GM19455 (cell line): ENCODE results near the gene RNF227.

ENCODE experiments used
- ATAC-seq: cut with Tn5 transposase; IDR thresholded peaks from one replicate; pipeline ENCODE4 v1.9.1; 2021; ENCODE audit not compliant: unreplicated experiment

Gene RNF227

GRCh38 chr17:7889166-7889955 is 26.7 kb downstream of the RNF227 start:
- ATAC-seq: no peak

DNA sequence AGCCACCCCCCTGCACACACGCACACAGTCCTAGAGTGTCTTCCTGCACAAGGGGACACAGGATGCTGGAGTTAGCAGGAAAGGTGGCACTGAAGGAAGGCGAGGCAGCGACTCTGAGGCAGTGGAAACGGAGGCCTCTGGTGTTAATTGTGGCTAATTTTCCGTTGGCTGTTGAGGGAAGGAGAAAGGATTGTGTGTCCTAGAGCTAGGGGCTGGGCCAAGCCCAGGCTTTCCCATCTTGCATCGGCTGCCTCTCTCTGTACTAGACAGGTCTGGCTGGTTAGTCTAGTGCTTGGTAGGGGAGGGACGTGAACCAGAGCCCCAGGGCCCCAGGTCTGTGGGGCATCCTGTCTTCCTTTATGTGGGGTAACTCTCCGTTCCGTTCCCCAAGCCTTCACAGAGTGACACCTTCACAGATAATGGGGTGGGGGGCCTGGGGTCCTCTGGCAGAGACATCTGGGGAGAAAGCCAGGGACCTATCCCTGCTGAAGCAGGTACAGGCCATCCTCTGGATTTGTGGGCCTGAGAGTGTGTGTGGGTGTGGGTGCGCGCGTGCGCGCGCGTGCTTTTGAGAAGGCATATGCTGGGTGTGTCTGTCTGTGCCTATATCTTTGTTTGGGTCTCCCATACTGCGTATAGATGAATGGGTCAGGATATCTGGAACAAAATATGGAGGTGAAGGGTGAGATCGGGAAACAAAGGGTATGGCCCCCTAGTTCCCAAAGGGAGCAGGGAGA is 27.7 kb downstream of the RNF227 start, which contains the start of gene CHD3:
CHD3 (plus strand) TSS at position 606 of the 737 bp plus-strand sequence. CDS start 212 bp downstream, outside the sequence.
- no peak for ATAC-seq

DNA sequence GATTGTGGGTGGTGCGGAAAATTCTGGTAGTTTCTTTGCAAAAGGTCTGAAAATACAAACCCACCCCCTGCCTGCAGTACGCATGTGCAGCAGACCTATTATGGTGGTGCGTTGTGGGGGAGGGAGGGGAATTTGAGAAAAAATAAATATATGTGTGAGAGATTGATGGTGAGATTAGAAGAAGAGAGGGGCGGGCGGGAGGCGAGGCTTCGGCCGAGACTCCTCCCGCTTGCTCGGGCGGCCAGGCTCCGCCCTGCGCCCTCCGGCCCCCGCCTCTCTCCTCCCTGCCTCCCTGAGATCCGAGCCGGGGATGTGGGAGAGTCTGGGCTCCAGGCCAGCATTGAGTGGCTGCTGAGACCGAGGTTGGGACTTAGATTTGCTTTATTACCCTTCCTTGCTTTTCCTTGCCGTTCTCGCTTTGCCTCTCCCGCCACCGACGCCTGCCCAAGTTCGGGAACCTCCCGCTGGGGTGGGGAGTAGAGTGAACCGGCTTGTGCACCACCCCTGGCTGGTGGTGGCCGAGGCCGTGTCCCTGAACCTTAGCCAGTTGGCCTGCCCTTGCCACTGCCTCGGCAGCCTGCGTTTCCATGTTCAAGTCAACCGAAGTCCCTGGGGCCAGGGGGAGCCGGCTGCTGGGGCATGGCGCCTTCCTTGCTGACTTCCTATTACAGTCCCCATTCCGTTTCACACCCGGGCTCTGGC is 28.5 kb downstream of the RNF227 start:
- ATAC-seq: no peak

GRCh38 chr17:7887038-7887481 is 29.0 kb downstream of the RNF227 start:
- ATAC-seq: no peak

- ATAC-seq: no peak
These were observed 29.7 kb downstream of the RNF227 start for GRCh38 chr17:7886227-7887037.

GRCh38 chr17:7885367-7886226 is 30.5 kb downstream of the RNF227 start:
- ATAC-seq: no peak

- ATAC-seq: no peak
These were observed 31.3 kb downstream of the RNF227 start for GRCh38 chr17:7884581-7885366.

DNA sequence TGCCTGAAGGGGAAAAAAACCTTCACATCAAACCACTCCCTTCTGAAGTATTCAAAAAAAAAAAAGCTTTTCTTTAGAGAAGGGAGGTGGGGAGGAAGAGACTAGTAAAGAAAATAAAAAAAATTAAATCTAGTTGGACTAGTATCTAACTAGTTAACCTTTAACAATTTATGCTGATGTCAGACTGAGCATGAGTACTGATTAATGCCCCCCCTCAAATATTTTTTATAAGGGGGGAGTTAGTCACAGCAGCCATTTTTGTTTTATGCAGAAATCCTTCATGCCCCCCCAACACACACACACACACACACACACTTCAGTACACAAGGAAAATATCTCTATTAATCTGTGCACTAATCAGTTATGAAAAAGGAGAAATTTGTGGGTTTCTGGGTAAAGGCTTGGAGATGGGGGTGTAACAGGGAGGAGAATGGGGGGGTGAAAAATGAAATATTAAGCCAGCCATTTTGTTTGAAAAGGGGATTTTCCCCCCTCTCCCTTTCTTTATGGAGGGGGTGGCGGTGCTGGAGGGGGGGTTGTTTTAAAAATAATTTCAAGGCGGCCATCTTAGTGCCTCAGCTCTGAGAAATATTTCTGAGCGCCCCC is 32.2 kb downstream of the RNF227 start:
- ATAC-seq: no peak

- no peak for ATAC-seq
These were observed 33.5 kb downstream of the RNF227 start for GRCh38 chr17:7882629-7883028.

GRCh38 chr17:7882068-7882467 is 34.0 kb downstream of the RNF227 start:
- ATAC-seq: no peak

- no peak for ATAC-seq
These were observed 34.6 kb downstream of the RNF227 start for GRCh38 chr17:7881276-7882054.

DNA sequence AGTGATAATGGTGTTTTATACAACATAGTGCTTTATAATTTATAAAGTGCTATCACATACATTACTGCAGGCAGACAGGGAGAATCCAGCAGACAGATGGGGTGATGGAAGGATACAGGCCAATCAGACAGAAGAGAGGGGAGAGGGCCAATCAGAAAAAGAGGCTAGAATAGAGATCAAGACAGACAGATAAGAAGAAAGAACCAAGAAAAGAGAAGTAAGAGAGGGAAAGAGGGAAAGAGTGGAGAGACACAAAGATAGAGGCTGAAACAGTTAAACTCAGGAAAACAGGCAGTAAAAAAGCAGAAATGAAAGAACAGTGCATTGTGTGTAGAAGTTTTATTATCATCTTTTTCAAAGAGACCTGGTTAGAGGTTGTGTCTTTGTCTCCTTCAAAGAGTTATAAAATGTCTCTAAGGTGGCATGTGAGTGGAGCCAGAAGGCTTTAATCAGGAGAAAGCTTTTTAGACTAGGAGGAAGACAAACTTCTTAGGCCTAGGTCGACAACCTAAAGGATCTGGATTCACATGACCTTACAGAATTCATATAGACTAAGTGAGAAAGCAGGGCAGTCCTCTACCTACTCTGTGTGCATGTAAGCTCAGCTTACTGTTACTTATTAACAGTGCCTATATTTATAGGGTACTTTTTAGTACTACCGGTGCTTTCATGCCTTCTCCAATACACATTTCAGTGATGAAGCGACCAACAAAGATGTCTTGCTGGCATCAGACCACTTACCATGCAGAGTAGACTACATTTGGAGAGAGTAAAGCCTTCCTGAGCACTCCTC is 35.8 kb downstream of the RNF227 start:
- ATAC-seq: no peak

DNA sequence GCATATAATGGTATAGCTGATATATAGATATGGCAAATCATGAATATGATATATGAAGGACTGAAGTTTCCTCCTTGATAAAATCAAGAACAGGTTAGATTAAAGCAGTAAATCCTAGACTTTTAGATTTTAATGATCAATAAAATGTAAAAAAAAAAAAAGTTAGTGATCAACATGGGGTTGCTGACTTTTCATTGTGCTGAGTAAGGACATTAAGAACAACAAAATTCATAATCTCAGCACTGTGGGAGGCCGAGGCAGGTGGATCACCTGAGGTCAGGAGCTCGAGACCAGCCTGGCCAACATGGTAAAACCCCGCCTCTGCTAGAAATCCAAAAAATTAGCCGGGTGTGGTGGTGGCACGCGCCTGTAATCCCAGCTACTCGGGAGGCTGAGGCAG is 37.9 kb downstream of the RNF227 start:
- ATAC-seq: no peak

DNA sequence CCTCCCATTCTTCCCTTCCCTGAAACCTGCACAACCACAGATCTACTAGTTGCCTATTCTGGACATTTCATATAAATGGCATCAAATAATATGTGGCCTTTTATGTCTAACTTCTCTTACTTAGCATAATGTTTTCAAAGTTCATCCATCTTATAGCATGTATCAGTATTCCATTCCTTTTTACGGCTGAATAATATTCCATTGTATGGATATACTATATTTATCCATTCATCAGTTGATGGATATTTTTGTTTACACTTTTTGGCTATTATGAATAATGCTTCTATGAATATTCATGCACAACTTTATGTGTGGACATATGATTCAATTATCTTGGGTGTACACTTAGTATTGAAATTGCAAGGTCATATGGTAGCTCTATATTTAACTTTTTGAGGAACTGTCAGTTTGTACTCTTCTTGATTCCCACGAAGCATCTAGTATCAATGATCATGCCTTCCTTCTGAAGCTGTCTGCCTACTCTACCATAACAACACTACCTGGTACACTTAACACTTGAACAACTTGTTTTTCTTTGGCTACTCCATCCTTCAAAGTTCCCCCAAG is 40.2 kb downstream of the RNF227 start:
- no peak for ATAC-seq

DNA sequence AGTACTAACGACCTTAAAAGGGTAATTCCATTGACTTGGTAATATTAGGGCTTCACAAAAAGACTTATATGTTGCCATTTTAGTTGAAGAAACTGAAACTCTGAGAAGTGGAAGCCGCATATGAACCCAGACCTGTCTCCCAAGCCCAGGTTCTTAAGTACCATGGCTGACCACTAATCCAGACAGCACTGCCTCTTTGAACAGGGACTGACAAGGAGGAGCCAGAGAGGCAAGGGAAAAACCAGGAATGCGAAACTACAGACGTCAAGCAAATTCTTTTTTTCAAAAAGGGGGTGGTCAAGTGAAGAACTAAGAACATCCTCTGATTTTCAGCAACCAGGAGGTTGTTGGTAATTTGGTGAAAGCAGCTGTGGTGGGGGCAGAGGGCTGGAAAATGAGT is 43.0 kb downstream of the RNF227 start:
- ATAC-seq: no peak

- ATAC-seq: no peak
These were observed 48.2 kb downstream of the RNF227 start for GRCh38 chr17:7867881-7868329.
